Neural crest cell (in vitro differentiated cells): ENCODE data around the gene CEACAM3. TPM values are rescaled to one million over a fixed set of nuclear protein-coding genes. Genes with fewer than 3 reads are reported as not detected.
A peak's percentile ranks its signal among the peaks of the same experiment; 100 is the strongest.
"Not testable (repeated sequence)": the region's sequence is repeated elsewhere in the genome, so short reads cannot be mapped to it uniquely, and the experiment has no call there.

ENCODE experiments used
- DNase-seq: peaks from one replicate; pipeline ENCODE4 v3.0.0; 2021; ENCODE audit warnings: low read depth, mixed read lengths, low spot score
- H3K27ac Mint-ChIP-seq: one replicate; pipeline ENCODE4 v1.8.0; 2021; ENCODE audit warnings: mild to moderate bottlenecking, mixed read lengths; ENCODE audit not compliant: unreplicated experiment
- H3K27me3 Mint-ChIP-seq: 2 replicates; pipeline ENCODE4 v1.8.0; 2021; ENCODE audit warnings: low read depth, mild to moderate bottlenecking, mixed read lengths
- H3K36me3 Mint-ChIP-seq: 2 replicates; pipeline ENCODE4 v1.8.0; 2021; ENCODE audit warnings: low read depth, mild to moderate bottlenecking, mixed read lengths
- H3K4me1 Mint-ChIP-seq: 2 replicates; pipeline ENCODE4 v1.8.0; 2021; ENCODE audit warnings: mixed read lengths
- H3K4me3 Mint-ChIP-seq: one replicate; pipeline ENCODE4 v1.8.0; 2021; ENCODE audit warnings: mild to moderate bottlenecking, mixed read lengths
- H3K9me3 Mint-ChIP-seq: 2 replicates; pipeline ENCODE4 v1.8.0; 2021; ENCODE audit warnings: mixed read lengths
- CTCF ChIP-seq: fragments of 200-600 bp; sonication (generic); conservative IDR thresholded peaks from 2 replicates; pipeline ENCODE4 v1.5.0; 2021; ENCODE audit warnings: antibody characterized with exemption, mild to moderate bottlenecking
- total RNA-seq: library from RNA; stranded (reverse); gene quantifications from 2 replicates; pipeline ENCODE4 v1.2.1, GENCODE V29; 2021

CEACAM3 gene
- total RNA-seq, 1 donor from 2014 or later, result not detected

GRCh38 chr19:41784743-41785142 is 11.6 kb upstream of the CEACAM3 start:
- Mint-ChIP-seq H3K27me3 (peaks cover 75% of the 10 kb centered on the region), H3K36me3 (no peaks in the 10 kb centered on the region), H3K4me1 (no peaks in the 10 kb centered on the region), H3K4me3 (no peak overlapping the region), H3K27ac (no peak overlapping the region), H3K9me3 (no peaks in the 10 kb centered on the region)
- TF ChIP-seq CTCF, result no peak
- no peak for DNase-seq

- Mint-ChIP-seq H3K4me1 (no peaks in the 10 kb centered on the region), H3K4me3 (no peak overlapping the region), H3K27me3 (peaks cover 75% of the 10 kb centered on the region), H3K36me3 (no peaks in the 10 kb centered on the region), H3K27ac (no peak overlapping the region), H3K9me3 (no peaks in the 10 kb centered on the region)
- DNase-seq, result peak; percentile 49
- TF ChIP-seq CTCF, result peak; percentile 82
These were observed 10.7 kb upstream of the CEACAM3 start for GRCh38 chr19:41785653-41786052.

GRCh38 chr19:41787055-41787454 is 9.3 kb upstream of the CEACAM3 start:
- no peak overlapping the region for H3K4me3 Mint-ChIP-seq
- DNase-seq, result no peak
- no peaks in the 10 kb centered on the region for H3K4me1 Mint-ChIP-seq
- H3K27ac Mint-ChIP-seq, result no peak overlapping the region
- no peak for TF ChIP-seq CTCF
- peaks cover 78% of the 10 kb centered on the region for H3K27me3 Mint-ChIP-seq
- no peaks in the 10 kb centered on the region for H3K36me3 Mint-ChIP-seq
- H3K9me3 Mint-ChIP-seq, result no peaks in the 10 kb centered on the region

- H3K9me3 Mint-ChIP-seq, DNase-seq, H3K4me1 Mint-ChIP-seq, H3K27ac Mint-ChIP-seq, H3K36me3 Mint-ChIP-seq, H3K4me3 Mint-ChIP-seq: not testable (repeated sequence)
- H3K27me3 Mint-ChIP-seq, result peaks cover 84% of the 10 kb centered on the region
These were observed 7.9 kb upstream of the CEACAM3 start for GRCh38 chr19:41788518-41788917.

- DNase-seq, H3K9me3 Mint-ChIP-seq, H3K27ac Mint-ChIP-seq, H3K4me1 Mint-ChIP-seq, H3K36me3 Mint-ChIP-seq, H3K4me3 Mint-ChIP-seq: not testable (repeated sequence)
- H3K27me3 Mint-ChIP-seq, result peaks cover 81% of the 10 kb centered on the region
These were observed 7.3 kb upstream of the CEACAM3 start for GRCh38 chr19:41789053-41789452.

- DNase-seq, result peak; percentile 25
- H3K4me3 Mint-ChIP-seq, result no peak overlapping the region
- no peaks in the 10 kb centered on the region for H3K4me1 Mint-ChIP-seq
- peak; percentile 75 for TF ChIP-seq CTCF
- H3K27me3 Mint-ChIP-seq, result peaks cover 74% of the 10 kb centered on the region
- no peak overlapping the region for H3K27ac Mint-ChIP-seq
- no peaks in the 10 kb centered on the region for H3K36me3 Mint-ChIP-seq
- H3K9me3 Mint-ChIP-seq, result no peaks in the 10 kb centered on the region
These were observed 3.6 kb upstream of the CEACAM3 start for GRCh38 chr19:41792513-41793413.
